HCT116 (cell line): ENCODE measurements around the gene TSC22D1. TPM values are rescaled to one million over a fixed set of nuclear protein-coding genes. Genes with fewer than 3 reads are reported as not detected.

Experiments
- ATAC-seq: fragments of 200-7000 bp; cut with Tn5 transposase; 2 replicates; pipeline ENCODE4 v1.9.1; 2020; ENCODE audit warnings: mild to moderate bottlenecking, moderate library complexity
- BruUV-seq: library from RNA; stranded (reverse); fragments of 400-500 nt; replicated peaks from 2 replicates; lab custom pipeline; 2021; lab: Mats Ljungman, UMichigan
- CTCF ChIA-PET: fragments of 300-600 bp; sonication (Branson Sonifier 250); formaldehyde crosslinking; loops from one replicate; lab custom pipeline; 2021; ENCODE audit warnings: antibody characterized with exemption; lab: Charles Lee
- POLR2A ChIA-PET: fragments of 300-600, 350-600 bp; sonication (Branson Sonifier 250); formaldehyde crosslinking; loops from one replicate; lab custom pipeline; 2021; ENCODE audit warnings: antibody characterized with exemption; lab: Charles Lee
- RAD21 ChIA-PET, 2 experiments: fragments of 300-600 bp; sonication (Branson Sonifier 250); formaldehyde crosslinking; loops; one replicate each; lab custom pipeline; 2023; ENCODE audit warnings: low total read pairs in 2 of 2; ENCODE audit not compliant: uncharacterized antibody in 2 of 2, unreplicated experiment in 2 of 2, low non-redundant PET in 1 of 2; lab: Charles Lee
- DNase-seq: peaks from one replicate; pipeline ENCODE4 v3.0.0-alpha.2; 2010; ENCODE audit warnings: low read depth, low spot score
- H2AFZ ChIP-seq: fragments of 200-600 bp; shearing (Covaris generic), sonication (generic); 2 replicates; pipeline ENCODE4 v1.6.1; 2017; ENCODE audit warnings: low read depth, mixed run types, mixed read lengths, antibody characterized with exemption, low read length; ENCODE audit not compliant: poor library complexity, severe bottlenecking
- H3K27ac ChIP-seq: 2 replicates; pipeline ENCODE4 v1.5.1; 2012; ENCODE audit warnings: low read depth, low read length
- H3K27me3 ChIP-seq: fragments of 200-600 bp; sonication (generic); 2 replicates; pipeline ENCODE4 v1.6.1; 2016; ENCODE audit warnings: mixed run types, low read length, mixed read lengths; ENCODE audit not compliant: insufficient read depth
- H3K36me3 ChIP-seq, 2 experiments: fragments of 200-500 bp in 1 of 2; fragments of 200-600 bp in 1 of 2; sonication (Bioruptor generic) in 1 of 2; sonication (generic) in 1 of 2; 2 replicates each; pipeline versions ENCODE4 v1.5.1 to v1.6.1; 2014 to 2016; ENCODE audit warnings: low read length in 2 of 2, inconsistent platforms in 1 of 2, mixed read lengths in 1 of 2, mixed run types in 1 of 2; ENCODE audit not compliant: insufficient read depth in 2 of 2, control insufficient read depth in 1 of 2
- H3K4me1 ChIP-seq, 2 experiments: fragments of 200-600 bp in 1 of 2; sonication (generic) in 1 of 2; 2 replicates each; pipeline versions ENCODE4 v1.5.1 to v1.6.1; 2012 to 2017; ENCODE audit warnings: low read length in 2 of 2, inconsistent platforms in 1 of 2, mild to moderate bottlenecking in 1 of 2, mixed read lengths in 1 of 2, mixed run types in 1 of 2, moderate library complexity in 1 of 2; ENCODE audit not compliant: insufficient read depth in 2 of 2, control insufficient read depth in 1 of 2
- H3K4me2 ChIP-seq: fragments of 200-600 bp; sonication (generic); 2 replicates; pipeline ENCODE4 v1.6.1; 2017; ENCODE audit warnings: mixed run types, low read length, mixed read lengths
- H3K4me3 ChIP-seq, 2 experiments: fragments of 200-600 bp in 1 of 2; sonication (generic) in 1 of 2; replicated peaks in 1 of 2; 2 replicates each; pipeline ENCODE4 v1.5.1; 2011 to 2016; ENCODE audit warnings: low read length in 2 of 2, control low read depth in 1 of 2, low read depth in 1 of 2, mild to moderate bottlenecking in 1 of 2, mixed read lengths in 1 of 2, mixed run types in 1 of 2
- H3K79me2 ChIP-seq: fragments of 200-600 bp; sonication (generic); 2 replicates; pipeline ENCODE4 v1.6.1; 2017; ENCODE audit warnings: mild to moderate bottlenecking, mixed run types, low read length, moderate library complexity, mixed read lengths; ENCODE audit not compliant: insufficient read depth
- H3K9ac ChIP-seq: fragments of 200-600 bp; sonication (generic); 2 replicates; pipeline ENCODE4 v1.6.1; 2016; ENCODE audit warnings: low read length, mixed read lengths
- H3K9me2 ChIP-seq: fragments of 200-600 bp; sonication (generic), shearing (Covaris generic); 2 replicates; pipeline ENCODE4 v1.6.1; 2017; ENCODE audit warnings: mixed run types, mild to moderate bottlenecking, moderate library complexity; ENCODE audit not compliant: insufficient read depth
- H3K9me3 ChIP-seq, 2 experiments: fragments of 200-500 bp in 1 of 2; fragments of 200-600 bp in 1 of 2; sonication (Bioruptor generic) in 1 of 2; sonication (generic) in 1 of 2; 2 replicates each; pipeline ENCODE4 v1.6.1; 2014 to 2017; ENCODE audit warnings: low read length in 2 of 2, mixed read lengths in 2 of 2, inconsistent platforms in 1 of 2, low read depth in 1 of 2, mild to moderate bottlenecking in 1 of 2, mixed run types in 1 of 2, moderate library complexity in 1 of 2; ENCODE audit not compliant: control insufficient read depth in 1 of 2, insufficient read depth in 1 of 2
- H4K20me1 ChIP-seq: fragments of 200-600 bp; sonication (generic), shearing (Covaris generic); 2 replicates; pipeline ENCODE4 v1.6.1; 2017; ENCODE audit warnings: mixed run types, mild to moderate bottlenecking, moderate library complexity; ENCODE audit not compliant: insufficient read depth
- CBX3 ChIP-seq: IDR thresholded peaks from 2 replicates; pipeline ENCODE4 v1.6.1; 2012; ENCODE audit warnings: low read depth
- CTCF ChIP-seq, 3 experiments: fragments of 200-600 bp in 1 of 3; sonication (generic) in 1 of 3; IDR thresholded peaks in 2 of 3; conservative IDR thresholded peaks in 1 of 3; 2 replicates each; pipeline ENCODE4 v1.5.1; 2012 to 2017; ENCODE audit warnings: low read depth in 2 of 3, low read length in 2 of 3, antibody characterized with exemption in 1 of 3, borderline replicate concordance in 1 of 3, control low read depth in 1 of 3, mild to moderate bottlenecking in 1 of 3, mixed read lengths in 1 of 3, mixed run types in 1 of 3, moderate library complexity in 1 of 3; ENCODE audit not compliant: insufficient read depth in 1 of 3
- EGR1 ChIP-seq: IDR thresholded peaks from 2 replicates; pipeline ENCODE4 v1.6.1; 2012; ENCODE audit warnings: low read depth
- ELF1 ChIP-seq: IDR thresholded peaks from 2 replicates; pipeline ENCODE4 v1.6.1; 2012; ENCODE audit warnings: low read depth, borderline replicate concordance
- EZH2 ChIP-seq: fragments of 200-600 bp; sonication (generic); IDR thresholded peaks from 2 replicates; pipeline ENCODE4 v1.6.1; 2017; ENCODE audit warnings: antibody characterized with exemption, mixed run types
- EZH2phosphoT487 ChIP-seq: fragments of 200-600 bp; IDR thresholded peaks from 2 replicates; pipeline ENCODE4 v1.6.1; 2018; ENCODE audit warnings: antibody characterized with exemption, borderline replicate concordance
- FOSL1 ChIP-seq: IDR thresholded peaks from 2 replicates; pipeline ENCODE4 v1.6.1; 2012; ENCODE audit warnings: low read depth
- JUND ChIP-seq: IDR thresholded peaks from 2 replicates; pipeline ENCODE4 v1.6.1; 2012
- POLR2A ChIP-seq: IDR thresholded peaks from 2 replicates; pipeline ENCODE4 v1.7.0; 2011; ENCODE audit warnings: borderline replicate concordance; ENCODE audit not compliant: insufficient read depth, insufficient read length; ENCODE audit errors: extremely low read depth
- POLR2AphosphoS5 ChIP-seq: IDR thresholded peaks from 2 replicates; pipeline ENCODE4 v1.6.1; 2011; ENCODE audit warnings: mild to moderate bottlenecking, low read depth, low read length, moderate library complexity
- REST ChIP-seq: IDR thresholded peaks from 2 replicates; pipeline ENCODE4 v1.6.1; 2012; ENCODE audit warnings: low read depth
- SIN3A ChIP-seq: IDR thresholded peaks from 2 replicates; pipeline ENCODE4 v1.6.1; 2012; ENCODE audit warnings: low read depth
- SRF ChIP-seq: IDR thresholded peaks from 2 replicates; pipeline ENCODE4 v1.6.1; 2012; ENCODE audit warnings: low read depth
- TCF7L2 ChIP-seq: IDR thresholded peaks from 2 replicates; pipeline ENCODE4 v1.7.0; 2011; ENCODE audit warnings: borderline replicate concordance, inconsistent platforms; ENCODE audit not compliant: insufficient read depth, insufficient read length; ENCODE audit errors: extremely low read depth
- YY1 ChIP-seq: IDR thresholded peaks from 2 replicates; pipeline ENCODE4 v1.6.1; 2011; ENCODE audit warnings: low read length, low read depth, moderate library complexity, mild to moderate bottlenecking; ENCODE audit not compliant: insufficient replicate concordance; ENCODE audit errors: extremely low read depth
- ZFX ChIP-seq: fragments of 450-650 bp; IDR thresholded peaks from 2 replicates; pipeline ENCODE4 v1.6.1; 2017
- ZNF274 ChIP-seq: fragments of 200-500 bp; sonication (Bioruptor generic); IDR thresholded peaks from 2 replicates; pipeline ENCODE4 v1.6.1; 2014; ENCODE audit warnings: mild to moderate bottlenecking, low read depth, low read length, inconsistent platforms
- intact Hi-C: fragments of 100-400 bp; cut with micrococcal nuclease; formaldehyde crosslinking; loops from 2 replicates; pipeline ENCODE4 v1.10.0; 2022
- total RNA-seq: library from RNA; stranded (reverse); gene quantifications from one replicate; pipeline ENCODE4 v1.2.1, GENCODE V29; 2021; ENCODE audit not compliant: unreplicated experiment

TSC22D1 gene
- total RNA-seq, 1 experiment from 2014 or later: 268 TPM

GRCh38 chr13:44417876-44418275 is 158.3 kb downstream of the TSC22D1 start:
- H3K4me2 ChIP-seq: no peak overlapping the region
- BruUV-seq: no TSS peak
- ChIA-PET POLR2A (interaction anchor here (1.0 kb wide), 2 partner anchors 17 to 111 kb away, joined by 5 to 6 read pairs; no protein-coding TSS in a partner anchor), CTCF (interaction anchor here (0.8 kb wide), 1 partner anchor 226 kb away, joined by 3 read pairs; no protein-coding TSS in a partner anchor), RAD21 (no interaction called here)
- H3K4me3 ChIP-seq: no peak overlapping the region
- no peaks in the 10 kb centered on the region for H4K20me1 ChIP-seq
- 0 out of 2 replicates have a peak, but pooled peaks have one; percentile 25 for ATAC-seq
- H3K27me3 ChIP-seq: no peaks in the 10 kb centered on the region
- no peak overlapping the region for H3K27ac ChIP-seq
- no peaks in the 10 kb centered on the region for H3K9me3 ChIP-seq
- H3K79me2 ChIP-seq: no peaks in the 10 kb centered on the region
- no peaks in the 10 kb centered on the region for H3K4me1 ChIP-seq
- TF ChIP-seq FOSL1 (no peak), REST (no peak), TCF7L2 (no peak), YY1 (no peak), EZH2phosphoT487 (no peak), SRF (no peak), POLR2AphosphoS5 (no peak), EZH2 (no peak), ELF1 (no peak), SIN3A (no peak), ZNF274 (no peak), JUND (no peak), POLR2A (no peak), CBX3 (no peak), ZFX (no peak), EGR1 (no peak), CTCF (IDR thresholded peaks at IDR 0.05 in 2 of 3, conservative IDR thresholded peaks at IDR 0.05 in 1 of 3; ENCODE audit: borderline replicate concordance in 1 of 3, insufficient read depth in 1 of 3, low read depth in 2 of 3, low read length in 2 of 3) (no peak)
- no peaks in the 10 kb centered on the region for H3K9me2 ChIP-seq
- intact Hi-C loops: no loop called here
- no peak overlapping the region for H2AFZ ChIP-seq
- no peaks in the 10 kb centered on the region for H3K36me3 ChIP-seq
- no peak for DNase-seq
- no peak overlapping the region for H3K9ac ChIP-seq
